ENCODE results near the gene FBXO3.
"Not testable (repeated sequence)": the region's sequence is repeated elsewhere in the genome, so short reads cannot be mapped to it uniquely, and the experiment has no call there.

The FBXO3 gene

GRCh38 chr11:33773987-33774735 is at the start of gene FBXO3:
Gene FBXO3, minus strand, starts transcription at chr11:33774520. Its CDS starts 23 bp downstream, at chr11:33774497.
- peak; percentile 75 to 85 for DNase-seq (ENCODE audit: low read depth in 2 of 2)

DNA sequence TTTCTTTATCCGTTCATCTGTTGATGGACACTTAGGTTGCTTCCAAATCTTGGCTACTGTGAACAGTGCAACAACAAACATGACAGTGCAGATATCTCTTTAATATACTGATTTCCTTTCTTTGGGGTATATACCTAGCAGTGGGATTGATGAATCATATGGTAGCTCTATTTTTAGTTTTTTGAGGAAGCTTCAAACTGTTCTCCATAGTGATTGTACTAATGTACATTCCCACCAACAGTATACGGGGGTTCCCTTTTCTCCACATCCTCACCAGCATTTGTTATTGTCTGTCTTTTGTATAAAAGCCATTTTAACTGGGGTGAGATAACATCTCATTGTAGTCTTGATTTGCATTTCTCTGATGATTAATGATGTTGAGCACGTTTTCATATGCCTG is 48.7 kb upstream of the FBXO3 start:
- not testable (repeated sequence) for DNase-seq (ENCODE audit: low read depth in 2 of 2)

- DNase-seq (ENCODE audit: low read depth in 2 of 2): no peak
These were observed 45.1 kb upstream of the FBXO3 start for GRCh38 chr11:33819278-33820035.

DNA sequence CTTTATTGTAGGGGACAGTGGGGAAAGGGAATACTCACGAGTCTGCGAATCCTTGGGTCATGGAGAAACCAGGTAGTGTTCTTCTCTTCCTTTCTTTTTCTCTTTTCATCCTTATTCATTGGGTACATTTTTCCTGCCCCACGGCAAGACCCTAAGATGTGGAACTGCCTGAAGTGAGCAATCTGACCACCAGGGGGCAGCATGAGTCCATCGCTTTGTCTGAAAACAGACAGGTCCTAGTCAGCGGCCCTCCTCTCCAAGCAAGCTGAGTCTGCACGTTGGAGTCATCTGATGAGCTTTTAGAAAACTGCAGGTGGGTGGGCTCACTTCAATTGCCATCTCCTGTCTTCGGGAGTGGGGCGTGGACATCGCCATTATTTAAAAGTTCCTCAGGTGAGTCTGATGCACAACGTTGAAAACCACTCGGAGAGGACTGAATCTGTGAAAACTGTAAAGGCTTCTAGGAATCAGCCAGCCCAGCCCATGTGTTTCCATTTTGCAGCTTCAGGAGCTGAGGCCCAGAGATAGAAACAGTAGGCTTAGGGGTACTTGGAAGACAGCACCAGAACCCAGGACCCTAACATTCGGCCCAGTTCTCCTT is 34.0 kb upstream of the FBXO3 start:
- DNase-seq (ENCODE audit: low read depth in 2 of 2): peak; percentile 69 to 78

- DNase-seq (ENCODE audit: low read depth in 2 of 2): no peak
These were observed 30.2 kb upstream of the FBXO3 start for GRCh38 chr11:33804471-33804870.

- DNase-seq (ENCODE audit: low read depth in 2 of 2): no peak
These were observed 28.1 kb upstream of the FBXO3 start for GRCh38 chr11:33802194-33802950.

DNA sequence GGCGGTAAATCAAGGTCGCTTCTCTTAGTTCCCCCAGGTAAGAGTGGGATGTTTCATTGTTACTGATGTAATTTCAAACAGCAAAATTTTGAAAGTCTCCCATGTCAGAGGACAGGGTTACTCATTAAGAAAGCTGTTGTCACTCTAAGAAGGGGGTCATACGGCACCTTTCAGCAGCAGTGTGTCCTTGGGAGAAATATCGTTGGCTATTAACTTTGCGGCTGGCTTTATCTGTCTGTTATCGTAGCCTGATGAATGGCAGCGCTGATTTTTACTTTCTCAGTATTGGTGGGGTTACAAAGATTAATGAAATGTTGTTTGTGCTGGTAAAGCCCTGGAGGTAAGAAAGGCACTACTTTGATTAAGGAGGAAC is 27.5 kb upstream of the FBXO3 start:
- no peak for DNase-seq (ENCODE audit: low read depth in 2 of 2)

GRCh38 chr11:33797879-33798278 is 23.6 kb upstream of the FBXO3 start:
- DNase-seq (ENCODE audit: low read depth in 2 of 2): no peak

DNA sequence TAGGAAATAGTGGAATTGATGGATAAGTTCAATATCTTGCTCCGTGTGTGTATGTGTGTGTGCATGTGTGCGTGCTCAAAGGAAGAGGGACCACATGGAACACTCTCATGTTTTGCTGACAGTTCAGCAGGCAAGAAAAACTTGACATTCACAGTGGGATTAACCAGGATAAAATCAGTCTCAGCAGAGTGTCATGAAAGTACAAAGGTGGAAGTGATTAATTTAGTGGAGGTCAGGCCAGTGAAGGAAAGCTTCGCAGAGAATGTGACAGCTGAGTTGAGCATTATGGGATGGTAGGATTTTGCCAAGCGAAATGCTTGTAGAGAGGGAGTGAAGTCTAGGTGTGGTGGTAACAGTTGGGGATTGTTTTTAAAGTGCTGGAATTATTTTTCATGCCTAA is 15.7 kb upstream of the FBXO3 start:
- DNase-seq (ENCODE audit: low read depth in 2 of 2): no peak

- not testable (repeated sequence) for DNase-seq (ENCODE audit: low read depth in 2 of 2)
These were observed 13.8 kb upstream of the FBXO3 start for GRCh38 chr11:33788095-33788494.

- no peak for DNase-seq (ENCODE audit: low read depth in 2 of 2)
These were observed 12.8 kb upstream of the FBXO3 start for GRCh38 chr11:33787076-33787475.

- DNase-seq (ENCODE audit: low read depth in 2 of 2): no peak
These were observed 11.3 kb upstream of the FBXO3 start for GRCh38 chr11:33785609-33786008.

- no peak for DNase-seq (ENCODE audit: low read depth in 2 of 2)
These were observed 5.7 kb upstream of the FBXO3 start for GRCh38 chr11:33779849-33780528.

DNA sequence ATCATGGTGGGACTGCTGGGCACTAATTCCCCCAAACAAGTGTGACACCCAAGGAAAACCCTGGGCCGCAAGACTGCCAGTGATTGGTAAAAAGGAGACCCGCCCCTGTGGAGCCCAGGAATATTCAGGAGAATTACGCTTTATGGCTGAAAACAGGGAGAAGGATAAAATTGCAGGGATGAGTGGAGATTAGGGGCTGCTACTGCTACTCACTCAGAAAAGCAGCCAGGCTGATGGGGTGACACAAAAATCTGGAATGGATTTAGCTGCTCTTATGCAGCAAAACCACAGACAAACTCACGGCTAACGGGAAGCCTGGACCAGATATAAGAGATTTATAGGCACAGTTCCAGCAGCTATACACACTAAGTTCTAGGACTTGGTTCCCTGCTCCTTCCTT is 4.4 kb upstream of the FBXO3 start:
- DNase-seq (ENCODE audit: low read depth in 2 of 2): no peak

- no peak for DNase-seq (ENCODE audit: low read depth in 2 of 2)
These were observed 3.6 kb upstream of the FBXO3 start for GRCh38 chr11:33777906-33778305.

DNA sequence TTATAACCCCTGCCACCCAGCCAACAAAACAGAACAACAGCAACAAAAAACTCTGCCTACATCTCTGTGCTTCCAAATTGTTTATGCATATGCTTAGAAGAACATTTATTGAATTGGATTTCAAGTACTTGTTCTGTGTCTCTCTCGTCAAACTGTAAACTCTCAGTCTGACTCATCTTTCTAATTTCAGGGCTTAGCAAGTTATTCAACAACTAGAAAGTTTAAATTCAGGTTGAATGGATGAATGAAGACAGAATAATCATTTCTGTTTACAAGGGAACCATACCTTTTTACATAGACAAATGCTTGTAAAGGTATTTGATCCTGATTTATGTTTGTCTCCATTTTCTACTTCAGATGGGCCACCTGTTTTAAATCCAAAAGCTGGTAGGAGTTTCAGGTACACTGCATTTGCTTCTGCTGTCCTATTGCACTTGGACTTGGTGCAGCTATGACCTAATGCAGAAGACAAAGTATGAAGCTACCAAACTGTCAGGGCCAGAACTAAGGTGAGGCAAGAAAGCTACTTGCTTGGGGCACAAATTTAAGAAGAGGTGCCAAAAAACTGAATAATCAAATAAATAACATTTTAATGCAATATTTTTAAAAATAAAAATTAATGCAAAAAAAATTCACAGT is 1.6 kb upstream of the FBXO3 start:
- DNase-seq (ENCODE audit: low read depth in 2 of 2): no peak

GRCh38 chr11:33775467-33775807 is 1.1 kb upstream of the FBXO3 start:
- no peak for DNase-seq (ENCODE audit: low read depth in 2 of 2)

DNA sequence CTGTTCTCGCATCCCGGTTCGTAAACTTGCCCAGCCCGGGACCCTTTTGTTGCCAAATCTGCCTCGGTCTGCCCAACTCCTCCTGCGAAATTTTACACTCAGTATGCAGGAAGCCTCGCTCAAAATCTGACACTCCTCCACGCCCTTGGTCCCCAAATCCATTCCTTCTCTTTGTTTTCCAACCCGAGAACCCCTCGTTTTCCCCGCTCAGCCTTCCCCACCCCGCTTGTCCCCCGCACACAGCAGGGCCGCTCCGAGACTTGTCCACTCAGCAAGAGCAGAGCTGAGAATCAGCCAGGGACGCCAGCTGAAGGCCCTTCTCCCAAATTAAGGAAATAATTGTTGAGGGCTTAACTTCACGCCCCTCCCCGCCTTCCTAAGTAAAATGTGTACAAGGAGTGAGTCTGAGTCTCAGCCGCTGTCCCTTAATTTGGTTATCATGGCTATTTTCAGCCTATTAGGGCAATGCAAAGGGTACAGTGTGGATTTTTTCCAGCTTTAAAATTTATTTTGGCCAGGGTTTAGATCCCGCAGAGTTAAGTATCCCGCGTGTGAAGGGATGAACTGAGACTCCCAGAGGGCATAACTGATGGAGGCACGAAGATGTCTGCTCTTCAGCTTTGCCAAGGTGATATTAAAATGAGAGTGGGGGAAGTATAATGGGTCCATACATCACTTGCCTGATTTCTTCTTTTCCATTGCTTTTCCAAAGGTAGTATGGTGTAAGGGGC is 581 bp upstream of the FBXO3 start:
- no peak for DNase-seq (ENCODE audit: low read depth in 2 of 2)

- DNase-seq (ENCODE audit: low read depth in 2 of 2): no peak
These were observed 825 bp downstream of the FBXO3 start for GRCh38 chr11:33773404-33773986.

DNA sequence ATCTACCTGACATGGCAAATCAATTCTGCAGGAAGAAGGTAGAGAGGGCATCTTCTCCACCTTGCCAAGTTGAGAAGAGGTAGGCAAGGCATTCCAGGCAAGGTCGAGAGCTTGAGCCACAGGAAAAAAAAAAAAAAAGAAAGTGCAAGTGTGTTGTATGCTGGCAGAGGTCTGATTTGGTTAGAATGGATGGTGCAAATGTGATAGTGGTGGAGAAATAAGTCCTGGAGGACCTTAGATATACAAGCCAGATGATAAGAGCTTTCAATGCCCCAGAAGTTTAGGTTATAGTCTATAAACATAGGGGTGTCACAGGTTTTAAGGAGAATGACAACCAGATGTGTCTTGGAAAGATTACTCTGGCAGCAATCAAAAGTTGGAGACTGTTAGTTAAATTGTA is 1.4 kb downstream of the FBXO3 start:
- DNase-seq (ENCODE audit: low read depth in 2 of 2): no peak

All from stimulated activated CD8-positive, alpha-beta memory T cell treated with anti-CD3 and anti-CD28 coated beads, Interleukin-7, amount 100 ng/mL, for 4 hours (primary cell).